IPS-NIHi7 (cell line): ENCODE results near the gene FLNC.

Experiments used
- DNase-seq: peaks from one replicate; pipeline ENCODE4 v3.0.0; 2012; ENCODE audit warnings: mixed read lengths; ENCODE audit errors: extremely low spot score

FLNC gene

DNA sequence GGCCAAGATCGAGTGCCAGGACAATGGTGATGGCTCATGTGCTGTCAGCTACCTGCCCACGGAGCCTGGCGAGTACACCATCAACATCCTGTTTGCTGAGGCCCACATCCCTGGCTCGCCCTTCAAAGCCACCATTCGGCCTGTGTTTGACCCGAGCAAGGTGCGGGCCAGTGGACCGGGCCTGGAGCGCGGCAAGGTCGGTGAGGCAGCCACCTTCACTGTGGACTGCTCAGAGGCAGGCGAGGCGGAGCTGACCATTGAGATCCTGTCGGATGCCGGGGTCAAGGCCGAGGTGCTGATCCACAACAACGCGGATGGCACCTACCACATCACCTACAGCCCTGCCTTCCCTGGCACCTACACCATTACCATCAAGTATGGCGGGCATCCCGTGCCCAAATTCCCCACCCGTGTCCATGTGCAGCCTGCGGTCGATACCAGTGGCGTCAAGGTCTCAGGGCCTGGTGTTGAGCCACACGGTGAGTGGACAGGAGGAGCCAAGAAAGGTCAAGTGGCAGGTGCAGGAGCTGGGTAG lies 14.6 kb downstream of the FLNC start:
- DNase-seq, result no peak

DNA sequence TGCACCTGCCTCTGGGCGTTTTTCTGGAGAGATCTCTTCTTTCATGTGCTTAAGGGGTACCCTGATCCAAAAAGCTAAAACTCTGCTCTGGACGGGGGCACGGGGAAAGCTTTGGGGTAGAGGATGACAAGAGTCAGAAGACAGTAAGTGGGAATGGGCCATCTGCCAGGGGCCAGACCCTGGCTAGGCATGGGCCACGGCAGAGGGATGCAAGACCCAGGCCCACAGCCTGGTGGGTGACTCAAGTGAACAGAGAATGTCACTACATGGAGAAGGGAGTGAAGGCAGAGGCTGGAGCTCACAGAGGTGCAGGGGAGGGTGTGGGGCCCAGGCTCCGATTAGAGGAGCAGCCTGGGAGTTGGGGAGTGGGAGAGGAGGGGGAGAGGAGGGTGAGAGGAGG lies 15.3 kb downstream of the FLNC start:
- no peak for DNase-seq

- DNase-seq, result no peak
These were observed 15.8 kb downstream of the FLNC start for GRCh38 chr7:128845987-128846386.

DNA sequence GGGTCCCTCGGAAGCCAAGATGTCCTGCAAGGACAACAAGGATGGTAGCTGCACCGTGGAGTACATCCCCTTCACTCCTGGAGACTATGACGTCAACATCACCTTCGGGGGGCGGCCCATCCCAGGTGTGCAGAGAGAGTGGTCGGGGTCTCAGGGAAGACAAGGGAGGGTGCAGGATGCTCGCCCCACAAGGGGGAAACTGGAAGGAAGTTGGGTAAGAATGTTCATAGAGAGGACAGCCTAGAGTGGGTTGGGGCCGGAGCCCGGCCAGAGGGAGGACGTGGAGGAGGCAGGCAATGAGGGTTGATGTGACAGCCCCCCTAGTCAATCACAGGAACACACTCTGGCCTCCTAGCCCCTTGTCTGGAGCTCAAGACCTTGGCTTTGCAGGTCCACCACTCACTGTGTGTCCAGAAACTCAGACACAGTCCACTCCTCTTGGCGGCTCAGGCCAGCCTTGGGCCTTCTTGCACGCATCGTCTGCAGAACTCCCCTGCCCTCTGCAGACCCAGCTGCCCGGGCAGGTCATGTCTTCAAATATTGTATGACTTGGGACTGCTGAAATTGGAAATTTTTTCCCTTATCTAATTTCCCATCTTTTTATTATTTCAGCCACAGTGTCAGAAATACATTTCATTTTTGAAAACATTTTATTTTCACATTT lies 16.7 kb downstream of the FLNC start:
- DNase-seq, result no peak

DNA sequence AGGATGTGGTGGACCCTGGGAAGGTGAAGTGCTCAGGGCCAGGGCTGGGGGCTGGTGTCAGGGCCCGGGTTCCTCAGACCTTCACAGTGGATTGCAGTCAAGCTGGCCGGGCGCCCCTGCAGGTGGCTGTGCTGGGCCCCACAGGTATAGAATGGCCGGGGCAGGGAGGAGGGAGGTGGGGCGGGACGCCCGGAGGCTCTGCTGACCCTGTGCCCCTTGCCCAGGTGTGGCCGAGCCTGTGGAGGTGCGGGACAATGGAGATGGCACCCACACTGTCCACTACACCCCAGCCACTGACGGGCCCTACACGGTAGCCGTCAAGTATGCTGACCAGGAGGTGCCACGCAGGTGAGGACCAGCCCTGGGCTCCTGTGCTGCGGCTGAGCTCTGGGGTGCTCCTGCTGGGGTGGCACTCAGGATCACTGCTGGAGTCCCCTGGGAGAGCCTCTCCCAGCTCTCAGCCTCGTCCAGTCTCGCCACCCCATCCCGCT lies 17.6 kb downstream of the FLNC start:
- no peak for DNase-seq

- no peak for DNase-seq
These were observed 18.3 kb downstream of the FLNC start for GRCh38 chr7:128848289-128849155.

DNA sequence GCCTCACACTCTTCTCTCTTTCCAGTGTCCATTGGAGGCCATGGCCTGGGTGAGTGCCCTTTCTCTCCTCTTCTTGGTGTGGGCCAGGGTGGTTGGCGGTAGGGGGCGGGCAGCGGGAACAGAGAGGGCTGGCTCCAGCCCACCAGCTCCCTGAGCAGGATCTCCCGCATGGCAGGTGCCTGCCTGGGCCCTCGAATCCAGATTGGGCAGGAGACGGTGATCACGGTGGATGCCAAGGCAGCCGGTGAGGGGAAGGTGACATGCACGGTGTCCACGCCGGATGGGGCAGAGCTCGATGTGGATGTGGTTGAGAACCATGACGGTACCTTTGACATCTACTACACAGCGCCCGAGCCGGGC lies 18.9 kb downstream of the FLNC start:
- no peak for DNase-seq

GRCh38 chr7:128849804-128850490 lies 19.7 kb downstream of the FLNC start:
- DNase-seq, result no peak

DNA sequence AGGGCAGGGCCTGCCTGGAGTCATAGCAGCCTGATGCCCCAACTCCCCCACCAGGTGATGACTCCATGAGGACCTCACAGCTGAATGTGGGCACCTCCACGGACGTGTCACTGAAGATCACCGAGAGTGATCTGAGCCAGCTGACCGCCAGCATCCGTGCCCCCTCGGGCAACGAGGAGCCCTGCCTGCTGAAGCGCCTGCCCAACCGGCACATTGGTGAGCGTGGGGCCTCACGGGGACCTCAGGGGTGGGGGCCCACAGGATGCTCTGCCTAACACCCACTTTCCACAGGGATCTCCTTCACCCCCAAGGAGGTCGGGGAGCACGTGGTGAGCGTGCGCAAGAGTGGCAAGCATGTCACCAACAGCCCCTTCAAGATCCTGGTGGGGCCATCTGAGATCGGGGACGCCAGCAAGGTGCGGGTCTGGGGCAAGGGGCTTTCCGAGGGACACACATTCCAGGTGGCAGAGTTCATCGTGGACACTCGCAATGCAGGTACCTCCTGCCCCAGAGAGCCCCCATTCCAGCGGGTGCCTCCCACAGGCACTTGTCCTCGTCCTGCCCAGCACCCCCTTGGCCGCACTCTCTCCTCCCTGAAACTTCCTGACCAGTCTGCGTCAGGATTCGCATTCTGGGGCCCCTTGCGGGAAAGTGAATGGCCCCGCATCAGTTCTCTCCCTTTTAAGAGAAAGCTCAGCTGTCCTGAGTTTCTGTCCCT lies 22.5 kb downstream of the FLNC start:
- no peak for DNase-seq

GRCh38 chr7:128853799-128854198 lies 23.6 kb downstream of the FLNC start:
- no peak for DNase-seq

DNA sequence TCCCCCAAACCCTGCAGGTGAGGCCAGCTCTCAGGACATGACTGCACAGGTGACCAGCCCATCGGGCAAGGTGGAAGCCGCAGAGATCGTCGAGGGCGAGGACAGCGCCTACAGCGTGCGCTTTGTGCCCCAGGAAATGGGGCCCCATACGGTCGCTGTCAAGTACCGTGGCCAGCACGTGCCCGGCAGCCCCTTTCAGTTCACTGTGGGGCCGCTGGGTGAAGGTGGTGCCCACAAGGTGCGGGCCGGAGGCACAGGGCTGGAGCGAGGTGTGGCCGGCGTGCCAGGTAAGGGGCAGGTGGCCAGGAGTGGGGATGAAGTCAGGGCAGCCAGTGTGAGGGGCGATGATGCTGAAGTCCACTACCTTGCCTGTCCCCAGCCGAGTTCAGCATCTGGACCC lies 24.2 kb downstream of the FLNC start:
- no peak for DNase-seq

DNA sequence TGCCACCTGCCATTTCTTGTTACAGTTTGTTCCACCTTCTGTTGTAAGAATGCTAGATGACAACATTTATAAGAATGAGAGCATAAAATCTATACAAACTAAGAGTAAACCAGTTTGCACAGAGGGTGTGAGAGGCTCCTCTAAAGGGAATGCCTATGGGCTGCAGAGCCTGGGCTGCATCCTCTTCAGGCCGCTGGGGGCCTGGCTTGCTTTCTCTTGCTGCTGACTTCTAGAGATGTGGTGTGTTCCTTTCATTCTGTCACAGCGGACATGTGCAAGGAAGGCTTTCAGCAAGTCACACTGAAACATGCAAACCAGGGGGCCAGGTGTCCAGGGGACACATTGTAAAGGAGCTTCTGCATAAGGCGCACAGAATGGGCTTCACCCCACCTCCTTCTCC lies 25.4 kb downstream of the FLNC start:
- DNase-seq, result no peak

GRCh38 chr7:128856001-128856718 lies 26.0 kb downstream of the FLNC start:
- DNase-seq, result no peak

DNA sequence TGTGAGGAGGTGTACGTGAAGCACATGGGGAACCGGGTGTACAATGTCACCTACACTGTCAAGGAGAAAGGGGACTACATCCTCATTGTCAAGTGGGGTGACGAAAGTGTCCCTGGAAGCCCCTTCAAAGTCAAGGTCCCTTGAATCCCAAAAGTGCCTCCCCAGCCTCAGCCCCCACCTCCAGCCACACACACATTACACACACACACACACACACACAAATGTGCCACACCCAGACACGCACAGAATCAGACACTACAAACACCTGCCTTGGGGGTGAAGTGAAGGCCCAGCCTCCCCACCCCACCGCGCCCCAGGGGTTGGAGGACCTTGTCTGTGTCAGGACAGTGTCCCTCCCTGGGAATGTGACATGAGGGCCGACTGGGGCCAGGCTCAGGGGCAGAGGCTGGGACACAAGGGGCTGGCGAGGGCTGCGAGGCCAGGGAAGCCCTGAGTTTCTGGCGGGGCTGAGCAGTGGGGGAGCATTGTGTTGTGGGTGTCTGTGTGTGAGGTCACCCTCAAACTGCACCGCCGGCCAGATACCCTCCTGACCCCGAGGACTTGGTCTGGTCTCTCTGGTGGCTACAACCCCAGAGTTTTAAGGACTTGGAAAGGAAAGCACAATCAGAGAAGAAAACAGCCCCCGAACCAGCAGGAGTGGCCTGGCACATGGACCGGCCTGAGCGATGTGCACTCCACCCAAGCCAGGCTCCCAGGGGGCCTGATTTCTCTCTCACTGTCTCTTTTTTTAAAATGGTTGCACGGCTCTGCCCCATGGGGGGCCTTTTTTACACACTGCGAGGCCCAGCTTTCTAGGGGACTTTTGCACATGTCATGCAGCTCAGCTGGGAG lies 28.4 kb downstream of the FLNC start:
- no peak for DNase-seq

DNA sequence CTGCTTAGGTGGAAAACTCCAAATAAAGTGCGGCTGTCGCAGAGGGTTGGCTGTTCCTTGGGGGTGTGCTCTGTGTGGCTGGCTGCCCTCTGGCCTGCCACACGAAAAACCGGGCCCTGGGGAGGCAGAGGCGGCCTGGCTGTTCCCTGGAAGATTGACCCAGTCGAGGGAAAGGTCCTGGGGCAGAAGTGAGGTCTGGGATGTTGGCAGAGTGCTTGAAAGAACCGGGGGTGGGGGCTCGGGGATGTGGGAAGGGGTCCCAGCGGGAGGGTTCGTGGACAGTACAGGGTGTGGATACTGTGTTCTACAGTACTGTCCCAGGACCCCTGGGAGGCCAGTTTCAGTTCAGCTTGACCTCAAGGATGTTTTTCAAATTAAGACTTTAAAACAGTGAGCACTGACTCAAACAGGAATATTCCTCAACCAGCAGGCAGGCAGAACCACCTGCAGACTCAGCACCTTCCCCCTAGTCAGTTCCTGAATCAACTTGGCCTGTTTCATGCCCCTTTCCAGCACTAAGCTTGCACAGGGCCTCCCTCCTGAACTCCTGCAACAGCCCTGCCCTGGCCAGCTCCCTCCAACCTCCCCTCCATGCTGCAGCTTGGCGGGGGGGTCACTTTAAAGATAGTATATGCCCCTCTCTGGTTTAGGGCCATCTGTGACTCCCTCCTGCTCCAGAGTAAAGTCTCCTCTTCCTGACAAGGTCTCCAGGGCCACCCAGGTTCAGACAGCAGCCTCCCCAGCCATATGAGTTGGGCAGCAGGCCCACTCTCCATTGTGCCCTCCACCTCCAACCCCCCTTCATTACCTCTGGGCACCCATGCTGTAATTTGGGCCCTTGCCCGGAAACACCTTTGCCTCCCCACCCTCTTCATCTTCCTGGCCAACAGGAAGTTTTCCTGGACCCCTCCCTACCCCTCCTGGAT lies 29.3 kb downstream of the FLNC start:
- no peak for DNase-seq

DNA sequence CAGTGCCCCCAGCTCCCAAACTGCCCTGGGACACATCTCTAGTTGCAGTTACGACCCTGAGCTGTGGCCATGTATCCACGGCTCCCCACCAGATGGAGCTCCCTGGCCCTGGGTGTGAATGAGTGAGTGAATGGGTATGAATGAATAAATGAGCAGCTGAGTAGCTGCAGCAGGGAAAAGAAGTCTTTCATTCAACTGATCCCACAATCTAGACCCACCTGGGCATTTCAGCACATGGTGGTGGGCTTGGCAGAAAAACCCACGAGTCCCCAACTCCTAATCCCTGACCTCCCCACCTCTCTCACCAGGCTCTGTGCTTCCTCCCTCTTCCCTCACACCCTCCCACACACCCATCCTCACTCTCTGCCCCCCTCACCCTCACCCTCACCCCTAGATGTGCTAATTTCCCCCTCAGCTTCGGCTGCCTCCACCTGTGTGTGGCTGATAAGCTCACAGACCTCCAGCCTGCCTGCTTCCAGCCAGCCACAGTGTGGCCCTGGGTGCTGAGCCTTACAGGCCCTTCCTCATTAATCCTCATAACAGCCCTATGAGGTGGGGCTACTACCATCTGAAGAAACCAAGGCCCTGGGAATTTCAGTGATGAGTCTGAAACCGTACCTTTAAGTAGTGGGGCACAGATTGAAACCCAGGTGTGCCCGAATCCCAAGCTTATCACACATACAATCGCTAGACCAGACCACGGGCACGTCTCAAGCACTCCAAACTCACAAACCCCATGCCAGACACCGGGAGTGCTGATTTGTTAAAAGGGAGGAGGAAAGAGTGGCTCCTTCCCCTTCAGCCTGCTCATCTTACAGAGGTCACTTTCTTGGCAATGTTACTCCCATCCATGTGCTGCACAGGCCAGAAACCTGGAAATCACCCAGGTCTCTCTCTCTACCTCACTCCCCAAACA lies 30.2 kb downstream of the FLNC start:
- DNase-seq, result peak; percentile 52

- DNase-seq, result no peak
These were observed 31.9 kb downstream of the FLNC start for GRCh38 chr7:128861957-128862570.
